ENCODE measurements around the gene NUDT19.
A peak's percentile ranks its signal among the peaks of the same experiment; 100 is the strongest.
"Not testable (repeated sequence)": the region's sequence is repeated elsewhere in the genome, so short reads cannot be mapped to it uniquely, and the experiment has no call there.

NUDT19 gene

GRCh38 chr19:32709032-32709431 lies 17.4 kb downstream of the NUDT19 start:
- Mint-ChIP-seq H3K4me3 (no peak overlapping the region), H3K36me3 (ENCODE audit: low read depth) (peaks cover 64% of the 10 kb centered on the region), H3K9me3 (peaks cover 9% of the 10 kb centered on the region), H3K27ac (peak overlapping the region; percentile 54), H3K27me3 (ENCODE audit: low read depth) (no peaks in the 10 kb centered on the region), H3K4me1 (ENCODE audit: low read depth) (peaks cover 11% of the 10 kb centered on the region)
- DNase-seq (ENCODE audit: low spot score) = no peak

GRCh38 chr19:32711747-32712146 lies 20.1 kb downstream of the NUDT19 start:
- no peaks in the 10 kb centered on the region for H3K27me3 Mint-ChIP-seq (ENCODE audit: low read depth)
- no peak overlapping the region for H3K4me3 Mint-ChIP-seq
- peaks cover 52% of the 10 kb centered on the region for H3K36me3 Mint-ChIP-seq (ENCODE audit: low read depth)
- H3K27ac Mint-ChIP-seq = no peak overlapping the region
- no peak for DNase-seq (ENCODE audit: low spot score)
- no peaks in the 10 kb centered on the region for H3K9me3 Mint-ChIP-seq
- peaks cover 10% of the 10 kb centered on the region for H3K4me1 Mint-ChIP-seq (ENCODE audit: low read depth)

- H3K4me1 Mint-ChIP-seq (ENCODE audit: low read depth); H3K9me3 Mint-ChIP-seq; DNase-seq (ENCODE audit: low spot score); H3K27me3 Mint-ChIP-seq (ENCODE audit: low read depth); H3K27ac Mint-ChIP-seq; H3K4me3 Mint-ChIP-seq: not testable (repeated sequence)
- peaks cover 27% of the 10 kb centered on the region for H3K36me3 Mint-ChIP-seq (ENCODE audit: low read depth)
Measured at GRCh38 chr19:32716203-32716602, 24.6 kb downstream of the NUDT19 start.

GRCh38 chr19:32717496-32717895 lies 25.9 kb downstream of the NUDT19 start:
- H3K4me1 Mint-ChIP-seq (ENCODE audit: low read depth) = no peaks in the 10 kb centered on the region
- no peak for DNase-seq (ENCODE audit: low spot score)
- H3K36me3 Mint-ChIP-seq (ENCODE audit: low read depth) = peaks cover 22% of the 10 kb centered on the region
- H3K27ac Mint-ChIP-seq = no peak overlapping the region
- H3K4me3 Mint-ChIP-seq = no peak overlapping the region
- no peaks in the 10 kb centered on the region for H3K9me3 Mint-ChIP-seq
- no peaks in the 10 kb centered on the region for H3K27me3 Mint-ChIP-seq (ENCODE audit: low read depth)

GRCh38 chr19:32718286-32718685 lies 26.7 kb downstream of the NUDT19 start:
- no peak overlapping the region for H3K4me3 Mint-ChIP-seq
- H3K27ac Mint-ChIP-seq = no peak overlapping the region
- DNase-seq (ENCODE audit: low spot score) = no peak
- H3K27me3 Mint-ChIP-seq (ENCODE audit: low read depth) = no peaks in the 10 kb centered on the region
- H3K4me1 Mint-ChIP-seq (ENCODE audit: low read depth) = no peaks in the 10 kb centered on the region
- no peaks in the 10 kb centered on the region for H3K9me3 Mint-ChIP-seq
- H3K36me3 Mint-ChIP-seq (ENCODE audit: low read depth) = peaks cover 16% of the 10 kb centered on the region

GRCh38 chr19:32719611-32720059 lies 28.0 kb downstream of the NUDT19 start, which contains the start of gene TDRD12:
Gene TDRD12, plus strand, starts transcription at chr19:32719767. Its CDS starts 306 bp downstream, at chr19:32720073.
- Mint-ChIP-seq H3K27me3 (ENCODE audit: low read depth) (no peaks in the 10 kb centered on the region), H3K27ac (no peak within 1 kb of the TSS), H3K4me1 (ENCODE audit: low read depth) (no peaks in the 10 kb centered on the region), H3K4me3 (no peak within 1 kb of the TSS), H3K36me3 (ENCODE audit: low read depth) (peaks cover 8% of the 10 kb centered on the region), H3K9me3 (no peaks in the 10 kb centered on the region)
- no peak for DNase-seq (ENCODE audit: low spot score)

- Mint-ChIP-seq H3K9me3 (no peaks in the 10 kb centered on the region), H3K36me3 (ENCODE audit: low read depth) (peaks cover 3% of the 10 kb centered on the region), H3K4me1 (ENCODE audit: low read depth) (no peaks in the 10 kb centered on the region), H3K27ac (no peak overlapping the region), H3K4me3 (no peak overlapping the region), H3K27me3 (ENCODE audit: low read depth) (no peaks in the 10 kb centered on the region)
- DNase-seq (ENCODE audit: low spot score) = no peak
Measured at GRCh38 chr19:32720216-32720935, 28.8 kb downstream of the NUDT19 start.

- H3K27ac Mint-ChIP-seq = no peak overlapping the region
- H3K4me3 Mint-ChIP-seq = no peak overlapping the region
- peaks cover 3% of the 10 kb centered on the region for H3K36me3 Mint-ChIP-seq (ENCODE audit: low read depth)
- no peaks in the 10 kb centered on the region for H3K27me3 Mint-ChIP-seq (ENCODE audit: low read depth)
- H3K9me3 Mint-ChIP-seq = no peaks in the 10 kb centered on the region
- no peaks in the 10 kb centered on the region for H3K4me1 Mint-ChIP-seq (ENCODE audit: low read depth)
- DNase-seq (ENCODE audit: low spot score) = no peak
Measured at GRCh38 chr19:32720936-32721250, 29.3 kb downstream of the NUDT19 start.

GRCh38 chr19:32735936-32736335 lies 44.3 kb downstream of the NUDT19 start:
- Mint-ChIP-seq H3K27me3 (ENCODE audit: low read depth) (peaks cover 2% of the 10 kb centered on the region), H3K27ac (no peak overlapping the region), H3K4me3 (no peak overlapping the region), H3K36me3 (ENCODE audit: low read depth) (no peaks in the 10 kb centered on the region), H3K9me3 (no peaks in the 10 kb centered on the region), H3K4me1 (ENCODE audit: low read depth) (no peaks in the 10 kb centered on the region)
- DNase-seq (ENCODE audit: low spot score) = no peak

- no peaks in the 10 kb centered on the region for H3K36me3 Mint-ChIP-seq (ENCODE audit: low read depth)
- no peak overlapping the region for H3K27ac Mint-ChIP-seq
- no peaks in the 10 kb centered on the region for H3K4me1 Mint-ChIP-seq (ENCODE audit: low read depth)
- no peaks in the 10 kb centered on the region for H3K9me3 Mint-ChIP-seq
- H3K27me3 Mint-ChIP-seq (ENCODE audit: low read depth) = peaks cover 1% of the 10 kb centered on the region
- H3K4me3 Mint-ChIP-seq = no peak overlapping the region
- no peak for DNase-seq (ENCODE audit: low spot score)
Measured at GRCh38 chr19:32743021-32743420, 51.4 kb downstream of the NUDT19 start.

GRCh38 chr19:32743447-32743846 lies 51.8 kb downstream of the NUDT19 start:
- DNase-seq (ENCODE audit: low spot score) = no peak
- no peak overlapping the region for H3K4me3 Mint-ChIP-seq
- peaks cover 2% of the 10 kb centered on the region for H3K27me3 Mint-ChIP-seq (ENCODE audit: low read depth)
- no peaks in the 10 kb centered on the region for H3K4me1 Mint-ChIP-seq (ENCODE audit: low read depth)
- no peaks in the 10 kb centered on the region for H3K36me3 Mint-ChIP-seq (ENCODE audit: low read depth)
- H3K27ac Mint-ChIP-seq = no peak overlapping the region
- no peaks in the 10 kb centered on the region for H3K9me3 Mint-ChIP-seq

- Mint-ChIP-seq H3K4me3 (no peak overlapping the region), H3K27me3 (ENCODE audit: low read depth) (peaks cover 10% of the 10 kb centered on the region), H3K4me1 (ENCODE audit: low read depth) (no peaks in the 10 kb centered on the region), H3K36me3 (ENCODE audit: low read depth) (no peaks in the 10 kb centered on the region), H3K9me3 (no peaks in the 10 kb centered on the region), H3K27ac (no peak overlapping the region)
- DNase-seq (ENCODE audit: low spot score) = no peak
Measured at GRCh38 chr19:32744555-32745325, 53.1 kb downstream of the NUDT19 start.

GRCh38 chr19:32745594-32746251 lies 54.1 kb downstream of the NUDT19 start:
- H3K4me3 Mint-ChIP-seq; H3K27ac Mint-ChIP-seq; DNase-seq (ENCODE audit: low spot score); H3K36me3 Mint-ChIP-seq (ENCODE audit: low read depth); H3K9me3 Mint-ChIP-seq; H3K4me1 Mint-ChIP-seq (ENCODE audit: low read depth): not testable (repeated sequence)
- H3K27me3 Mint-ChIP-seq (ENCODE audit: low read depth) = peaks cover 17% of the 10 kb centered on the region

- not testable (repeated sequence) for H3K36me3 Mint-ChIP-seq (ENCODE audit: low read depth); H3K4me3 Mint-ChIP-seq; H3K4me1 Mint-ChIP-seq (ENCODE audit: low read depth); H3K9me3 Mint-ChIP-seq; H3K27ac Mint-ChIP-seq; DNase-seq (ENCODE audit: low spot score)
- peaks cover 23% of the 10 kb centered on the region for H3K27me3 Mint-ChIP-seq (ENCODE audit: low read depth)
Measured at GRCh38 chr19:32746631-32747196, 55.1 kb downstream of the NUDT19 start.
